ENCODE data around the gene NKG7.

Gene NKG7

GRCh38 chr19:51346742-51347141, 25.7 kb downstream of the NKG7 start:
- H3K4me2 ChIP-seq (ENCODE audit: low read depth, low read length, poor library complexity, severe bottlenecking): no peak overlapping the region
- H3F3A ChIP-seq (ENCODE audit: insufficient read depth): no peaks in the 10 kb centered on the region
- no peak overlapping the region for H3K9ac ChIP-seq (ENCODE audit: low read length)
- TF ChIP-seq CTCF (IDR thresholded peaks at IDR 0.05; ENCODE audit: insufficient read depth, low read length, poor library complexity, severe bottlenecking): no peak
- TF ChIP-seq EZH2phosphoT487 (conservative IDR thresholded peaks at IDR 0.05; ENCODE audit: low read length): no peak
- no peak overlapping the region for H3K4me3 ChIP-seq (ENCODE audit: insufficient read depth, low read length, poor library complexity, severe bottlenecking)
- H3K27me3 ChIP-seq (ENCODE audit: low read length): no peaks in the 10 kb centered on the region
- no peak overlapping the region for H3K27ac ChIP-seq (ENCODE audit: low read depth, low read length)
- H3K36me3 ChIP-seq (ENCODE audit: low read length): no peaks in the 10 kb centered on the region; the same call in 1 of the 2 replicates
- H3K9me3 ChIP-seq (ENCODE audit: insufficient read depth, low read length): no peaks in the 10 kb centered on the region
- no peak overlapping the region for H2AFZ ChIP-seq (ENCODE audit: low read depth, low read length, severe bottlenecking)
- no peaks in the 10 kb centered on the region for H4K20me1 ChIP-seq (ENCODE audit: low read depth, low read length)
- no peaks in the 10 kb centered on the region for H3K79me2 ChIP-seq (ENCODE audit: insufficient read depth, low read length)
- no peaks in the 10 kb centered on the region for H3K9me2 ChIP-seq (replicated peaks; ENCODE audit: insufficient read depth, low read length)

- H3K27me3 ChIP-seq (ENCODE audit: low read length): no peaks in the 10 kb centered on the region
- H2AFZ ChIP-seq (ENCODE audit: low read depth, low read length, severe bottlenecking): no peak overlapping the region
- no peak overlapping the region for H3K4me2 ChIP-seq (ENCODE audit: low read depth, low read length, poor library complexity, severe bottlenecking)
- no peak overlapping the region for H3K27ac ChIP-seq (ENCODE audit: low read depth, low read length)
- H3K9me3 ChIP-seq (ENCODE audit: insufficient read depth, low read length): no peaks in the 10 kb centered on the region
- no peaks in the 10 kb centered on the region for H3F3A ChIP-seq (ENCODE audit: insufficient read depth)
- no peaks in the 10 kb centered on the region for H4K20me1 ChIP-seq (ENCODE audit: low read depth, low read length)
- no peaks in the 10 kb centered on the region for H3K9me2 ChIP-seq (replicated peaks; ENCODE audit: insufficient read depth, low read length)
- no peak for TF ChIP-seq CTCF (IDR thresholded peaks at IDR 0.05; ENCODE audit: insufficient read depth, low read length, poor library complexity, severe bottlenecking)
- TF ChIP-seq EZH2phosphoT487 (conservative IDR thresholded peaks at IDR 0.05; ENCODE audit: low read length): no peak
- no peaks in the 10 kb centered on the region; the same call in 1 of the 2 replicates for H3K36me3 ChIP-seq (ENCODE audit: low read length)
- no peak overlapping the region for H3K9ac ChIP-seq (ENCODE audit: low read length)
- H3K79me2 ChIP-seq (ENCODE audit: insufficient read depth, low read length): no peaks in the 10 kb centered on the region
- no peak overlapping the region for H3K4me3 ChIP-seq (ENCODE audit: insufficient read depth, low read length, poor library complexity, severe bottlenecking)
Observed at GRCh38 chr19:51345076-51345620, 27.3 kb downstream of the NKG7 start.

GRCh38 chr19:51342631-51343569, 29.6 kb downstream of the NKG7 start:
- no peak for TF ChIP-seq EZH2phosphoT487 (conservative IDR thresholded peaks at IDR 0.05; ENCODE audit: low read length)
- no peak for TF ChIP-seq CTCF (IDR thresholded peaks at IDR 0.05; ENCODE audit: insufficient read depth, low read length, poor library complexity, severe bottlenecking)
- Histone ChIP-seq H2AFZ (ENCODE audit: low read depth, low read length, severe bottlenecking) (no peak overlapping the region), H3K79me2 (ENCODE audit: insufficient read depth, low read length) (no peaks in the 10 kb centered on the region), H3K36me3 (ENCODE audit: low read length) (no peaks in the 10 kb centered on the region), H3K27ac (ENCODE audit: low read depth, low read length) (no peak overlapping the region), H3K27me3 (ENCODE audit: low read length) (no peaks in the 10 kb centered on the region), H3F3A (ENCODE audit: insufficient read depth) (no peaks in the 10 kb centered on the region), H3K9me2 (replicated peaks; ENCODE audit: insufficient read depth, low read length) (no peaks in the 10 kb centered on the region), H3K9me3 (ENCODE audit: insufficient read depth, low read length) (no peaks in the 10 kb centered on the region), H3K4me3 (ENCODE audit: insufficient read depth, low read length, poor library complexity, severe bottlenecking) (no peak overlapping the region), H3K9ac (ENCODE audit: low read length) (no peak overlapping the region), H3K4me2 (ENCODE audit: low read depth, low read length, poor library complexity, severe bottlenecking) (no peak overlapping the region), H4K20me1 (ENCODE audit: low read depth, low read length) (no peaks in the 10 kb centered on the region)

All from SU-DHL-6 (cell line).